HG02884 (cell line): ENCODE data around the gene DNAJB7.
A peak's percentile ranks its signal among the peaks of the same experiment; 100 is the strongest.
"Not testable (repeated sequence)": the region's sequence is repeated elsewhere in the genome, so short reads cannot be mapped to it uniquely, and the experiment has no call there.

Experiments
- ATAC-seq: cut with Tn5 transposase; IDR thresholded peaks from one replicate; pipeline ENCODE4 v1.9.1; 2021; ENCODE audit warnings: mild to moderate bottlenecking, moderate library complexity; ENCODE audit not compliant: unreplicated experiment

The DNAJB7 gene

GRCh38 chr22:40862013-40862412, at the start of gene DNAJB7:
DNAJB7 (minus strand) TSS chr22:40862113; CDS start chr22:40861994, 119 bp downstream.
- ATAC-seq: no peak

GRCh38 chr22:40908895-40909294, 47.0 kb upstream of the DNAJB7 start:
- no peak for ATAC-seq

- ATAC-seq: no peak
Observed at GRCh38 chr22:40904101-40904500, 42.2 kb upstream of the DNAJB7 start.

GRCh38 chr22:40898850-40899357, 37.0 kb upstream of the DNAJB7 start:
- no peak for ATAC-seq

- ATAC-seq: no peak
Observed at GRCh38 chr22:40894417-40894816, 32.5 kb upstream of the DNAJB7 start.

GRCh38 chr22:40890881-40891280, 29.0 kb upstream of the DNAJB7 start:
- no peak for ATAC-seq

GRCh38 chr22:40889116-40889515, 27.2 kb upstream of the DNAJB7 start:
- ATAC-seq: no peak

- no peak for ATAC-seq
Observed at GRCh38 chr22:40878922-40879321, 17.0 kb upstream of the DNAJB7 start.

GRCh38 chr22:40877488-40877887, 15.6 kb upstream of the DNAJB7 start:
- no peak for ATAC-seq

- no peak for ATAC-seq
Observed at GRCh38 chr22:40876907-40877306, 15.0 kb upstream of the DNAJB7 start.

GRCh38 chr22:40875111-40875510, 13.2 kb upstream of the DNAJB7 start:
- ATAC-seq: no peak

GRCh38 chr22:40874016-40874415, 12.1 kb upstream of the DNAJB7 start:
- ATAC-seq: no peak

- ATAC-seq: not testable (repeated sequence)
Observed at GRCh38 chr22:40868379-40868778, 6.5 kb upstream of the DNAJB7 start.

- ATAC-seq: no peak
Observed at GRCh38 chr22:40867109-40867508, 5.2 kb upstream of the DNAJB7 start.

- no peak for ATAC-seq
Observed at GRCh38 chr22:40862537-40862936, 624 bp upstream of the DNAJB7 start.

GRCh38 chr22:40857309-40857855, 4.5 kb downstream of the DNAJB7 start:
- no peak for ATAC-seq

GRCh38 chr22:40856513-40857308, 5.2 kb downstream of the DNAJB7 start, which contains the start of the genes ST13 and XPNPEP3:
ST13 (minus strand) TSS chr22:40856639; CDS start chr22:40856540, 99 bp downstream.
XPNPEP3 (plus strand) TSS chr22:40857148; CDS start chr22:40857182, 34 bp downstream.
- peak; percentile 87 for ATAC-seq

GRCh38 chr22:40855979-40856512, 5.9 kb downstream of the DNAJB7 start:
- ATAC-seq: peak; percentile 25

- no peak for ATAC-seq
Observed at GRCh38 chr22:40855071-40855978, 6.6 kb downstream of the DNAJB7 start.

- ATAC-seq: no peak
Observed at GRCh38 chr22:40853961-40854360, 8.0 kb downstream of the DNAJB7 start.

- ATAC-seq: no peak
Observed at GRCh38 chr22:40853333-40853732, 8.6 kb downstream of the DNAJB7 start.
